WTC11 (cell line): Measurements from ENCODE around the gene GGA3. TPM values are rescaled to one million over a fixed set of nuclear protein-coding genes. Genes with fewer than 3 reads are reported as not detected.
A peak's percentile ranks its signal among the peaks of the same experiment; 100 is the strongest.

Experiments used
- ATAC-seq: fragments of 200-7000 bp; cut with Tn5 transposase; 2 replicates; pipeline ENCODE4 v1.10.0; 2021; ENCODE audit warnings: mild to moderate bottlenecking, moderate library complexity
- CTCF ChIA-PET: fragments of 300-600 bp; sonication (Branson Sonifier 250); formaldehyde crosslinking; loops from one replicate; lab custom pipeline; 2021; ENCODE audit warnings: antibody characterized with exemption; lab: Charles Lee
- POLR2A ChIA-PET: fragments of 350-600 bp; sonication (Branson Sonifier 250); formaldehyde crosslinking; loops from one replicate; lab custom pipeline; 2021; ENCODE audit warnings: antibody characterized with exemption; lab: Charles Lee
- DNase-seq: peaks from one replicate; pipeline ENCODE4 v3.0.0; 2021; ENCODE audit warnings: low spot score
- H3K27ac Mint-ChIP-seq: 2 replicates; pipeline ENCODE4 v1.8.0; 2021; ENCODE audit warnings: mixed read lengths
- H3K27me3 Mint-ChIP-seq: 2 replicates; pipeline ENCODE4 v1.8.0; 2021; ENCODE audit warnings: low read depth, mild to moderate bottlenecking, moderate library complexity, mixed read lengths
- H3K36me3 Mint-ChIP-seq: 2 replicates; pipeline ENCODE4 v1.8.0; 2021; ENCODE audit warnings: mixed read lengths
- H3K4me1 Mint-ChIP-seq: 2 replicates; pipeline ENCODE4 v1.8.0; 2022; ENCODE audit warnings: mixed read lengths
- H3K4me3 Mint-ChIP-seq: 2 replicates; pipeline ENCODE4 v1.8.0; 2021; ENCODE audit warnings: mild to moderate bottlenecking, moderate library complexity, mixed read lengths
- H3K9me3 Mint-ChIP-seq: 2 replicates; pipeline ENCODE4 v1.8.0; 2021; ENCODE audit warnings: mixed read lengths
- ARID4B ChIP-seq: sonication (generic); formaldehyde crosslinking; IDR thresholded peaks from 2 replicates; pipeline ENCODE4 v1.8.0; 2023; ENCODE audit warnings: missing genetic modification reagents, mild to moderate bottlenecking, borderline replicate concordance
- ATF1 ChIP-seq: sonication (generic); formaldehyde crosslinking; IDR thresholded peaks from 2 replicates; pipeline ENCODE4 v1.8.1; 2023; ENCODE audit warnings: mild to moderate bottlenecking, moderate library complexity, missing genetic modification reagents
- ATF2 ChIP-seq: sonication (generic); formaldehyde crosslinking; IDR thresholded peaks from 2 replicates; pipeline ENCODE4 v1.8.1; 2022; ENCODE audit warnings: low read depth, missing genetic modification reagents, borderline replicate concordance
- ATF3 ChIP-seq: sonication (generic); formaldehyde crosslinking; conservative IDR thresholded peaks from 2 replicates; pipeline ENCODE4 v1.8.1; 2022; ENCODE audit warnings: mild to moderate bottlenecking, missing genetic modification reagents
- E2F5 ChIP-seq: sonication (generic); formaldehyde crosslinking; IDR thresholded peaks from 2 replicates; pipeline ENCODE4 v1.8.1; 2022; ENCODE audit warnings: mild to moderate bottlenecking, moderate library complexity, missing genetic modification reagents
- ESRRA ChIP-seq: sonication (generic); formaldehyde crosslinking; IDR thresholded peaks from 2 replicates; pipeline ENCODE4 v1.8.1; 2022; ENCODE audit warnings: mild to moderate bottlenecking, missing genetic modification reagents, borderline replicate concordance
- ETV6 ChIP-seq: sonication (generic); formaldehyde crosslinking; IDR thresholded peaks from 2 replicates; pipeline ENCODE4 v1.8.1; 2022; ENCODE audit warnings: mild to moderate bottlenecking, missing genetic modification reagents
- IRF1 ChIP-seq: sonication (generic); formaldehyde crosslinking; IDR thresholded peaks from 2 replicates; pipeline ENCODE4 v1.8.0; 2023; ENCODE audit warnings: missing genetic modification reagents
- IRF2 ChIP-seq: sonication (generic); formaldehyde crosslinking; IDR thresholded peaks from 2 replicates; pipeline ENCODE4 v1.8.0; 2022; ENCODE audit warnings: low read depth, missing genetic modification reagents, borderline replicate concordance
- MLX ChIP-seq: sonication (generic); formaldehyde crosslinking; IDR thresholded peaks from 2 replicates; pipeline ENCODE4 v1.8.1; 2023; ENCODE audit warnings: mild to moderate bottlenecking, missing genetic modification reagents, moderate library complexity
- PREB ChIP-seq: sonication (generic); formaldehyde crosslinking; IDR thresholded peaks from 2 replicates; pipeline ENCODE4 v1.8.1; 2022; ENCODE audit warnings: mild to moderate bottlenecking, missing genetic modification reagents, moderate library complexity, borderline replicate concordance
- SP1 ChIP-seq: sonication (generic); formaldehyde crosslinking; conservative IDR thresholded peaks from 2 replicates; pipeline ENCODE4 v1.8.1; 2022; ENCODE audit warnings: missing genetic modification reagents
- TP53 ChIP-seq: sonication (generic); formaldehyde crosslinking; IDR thresholded peaks from 2 replicates; pipeline ENCODE4 v1.8.1; 2023; ENCODE audit warnings: mild to moderate bottlenecking, missing genetic modification reagents
- ZBTB21 ChIP-seq: sonication (generic); formaldehyde crosslinking; IDR thresholded peaks from 2 replicates; pipeline ENCODE4 v1.8.1; 2023; ENCODE audit warnings: mild to moderate bottlenecking, missing genetic modification reagents, borderline replicate concordance
- ZNF138 ChIP-seq: sonication (generic); formaldehyde crosslinking; conservative IDR thresholded peaks from 2 replicates; pipeline ENCODE4 v1.8.1; 2022; ENCODE audit warnings: mild to moderate bottlenecking, moderate library complexity, missing genetic modification reagents
- ZNF219 ChIP-seq: sonication (generic); formaldehyde crosslinking; IDR thresholded peaks from 2 replicates; pipeline ENCODE4 v1.8.0; 2023; ENCODE audit warnings: missing genetic modification reagents, mild to moderate bottlenecking, borderline replicate concordance
- ZNF317 ChIP-seq: sonication (generic); formaldehyde crosslinking; IDR thresholded peaks from 2 replicates; pipeline ENCODE4 v1.8.1; 2023; ENCODE audit warnings: low read depth, mild to moderate bottlenecking, moderate library complexity, missing genetic modification reagents, borderline replicate concordance
- ZNF512 ChIP-seq: sonication (generic); formaldehyde crosslinking; IDR thresholded peaks from 2 replicates; pipeline ENCODE4 v1.8.1; 2022; ENCODE audit warnings: missing genetic modification reagents, borderline replicate concordance
- ZNF671 ChIP-seq: fragments of 250-450 bp; sonication (Bioruptor Pico); IDR thresholded peaks from 2 replicates; pipeline ENCODE4 v1.8.0; 2021; ENCODE audit warnings: mild to moderate bottlenecking
- total RNA-seq: library from RNA; stranded (reverse); gene quantifications from 3 replicates; pipeline ENCODE4 v1.2.3, GENCODE V29; 2021
- TF ChIP-seq, protein P1 (sequence below): fragments of 250-450 bp; sonication (Bioruptor Pico); IDR thresholded peaks from 2 replicates; pipeline ENCODE4 v1.9.0; 2021; ENCODE audit warnings: mild to moderate bottlenecking
- TF ChIP-seq, protein P2 (sequence below): sonication (generic); formaldehyde crosslinking; IDR thresholded peaks from 2 replicates; pipeline ENCODE4 v1.8.0; 2022; ENCODE audit warnings: mild to moderate bottlenecking, missing genetic modification reagents

GGA3 gene
- total RNA-seq, 1 experiment from 2014 or later, result 66.9 TPM

- Mint-ChIP-seq H3K27ac (peak within 1 kb of the TSS; percentile 88), H3K4me3 (peak within 1 kb of the TSS; percentile 83), H3K9me3 (no peaks in the 10 kb centered on the region), H3K27me3 (no peaks in the 10 kb centered on the region), H3K36me3 (peaks cover 25% of the 10 kb centered on the region), H3K4me1 (peaks cover 19% of the 10 kb centered on the region)
- POLR2A ChIA-PET, result interaction anchor here (0.6 to 3.1 kb wide), 5 partner anchors 9 to 135 kb away, joined by 3 to 24 read pairs (median 4); partner anchors contain the start of genes GGA3, MRPS7 and SLC25A19
- no peak for DNase-seq
- CTCF ChIA-PET, result interaction anchor here (0.5 to 8.7 kb wide), 105 partner anchors 8 to 1239 kb away, joined by 3 to 155 read pairs (median 4); partner anchors contain the start of genes ARMC7, ATP5PD, CDR2L and GALK1
- 0 out of 2 replicates have a peak, but pooled peaks have one; percentile 1 for ATAC-seq
- no peak for TF ChIP-seq ZBTB21 (CRISPR knock-in tag)
- TF ChIP-seq ZNF138 (CRISPR knock-in tag), result no peak
- no peak for TF ChIP-seq SP1 (CRISPR knock-in tag)
- 0 out of 2 replicates have a peak, but pooled peaks have one; percentile 10 for TF ChIP-seq IRF2 (CRISPR knock-in tag)
- TF ChIP-seq ETV6 (CRISPR knock-in tag), result 0 out of 2 replicates have a peak, but pooled peaks have one; percentile 9
- TF ChIP-seq ARID4B (CRISPR knock-in tag), result 0 out of 2 replicates have a peak, but pooled peaks have one; percentile 1
- TF ChIP-seq ATF3, result no peak
- no peak for TF ChIP-seq ATF2 (CRISPR knock-in tag)
- TF ChIP-seq MLX (CRISPR knock-in tag), result no peak
- no peak for TF ChIP-seq ZNF512 (CRISPR knock-in tag)
- TF ChIP-seq, protein P1, sequence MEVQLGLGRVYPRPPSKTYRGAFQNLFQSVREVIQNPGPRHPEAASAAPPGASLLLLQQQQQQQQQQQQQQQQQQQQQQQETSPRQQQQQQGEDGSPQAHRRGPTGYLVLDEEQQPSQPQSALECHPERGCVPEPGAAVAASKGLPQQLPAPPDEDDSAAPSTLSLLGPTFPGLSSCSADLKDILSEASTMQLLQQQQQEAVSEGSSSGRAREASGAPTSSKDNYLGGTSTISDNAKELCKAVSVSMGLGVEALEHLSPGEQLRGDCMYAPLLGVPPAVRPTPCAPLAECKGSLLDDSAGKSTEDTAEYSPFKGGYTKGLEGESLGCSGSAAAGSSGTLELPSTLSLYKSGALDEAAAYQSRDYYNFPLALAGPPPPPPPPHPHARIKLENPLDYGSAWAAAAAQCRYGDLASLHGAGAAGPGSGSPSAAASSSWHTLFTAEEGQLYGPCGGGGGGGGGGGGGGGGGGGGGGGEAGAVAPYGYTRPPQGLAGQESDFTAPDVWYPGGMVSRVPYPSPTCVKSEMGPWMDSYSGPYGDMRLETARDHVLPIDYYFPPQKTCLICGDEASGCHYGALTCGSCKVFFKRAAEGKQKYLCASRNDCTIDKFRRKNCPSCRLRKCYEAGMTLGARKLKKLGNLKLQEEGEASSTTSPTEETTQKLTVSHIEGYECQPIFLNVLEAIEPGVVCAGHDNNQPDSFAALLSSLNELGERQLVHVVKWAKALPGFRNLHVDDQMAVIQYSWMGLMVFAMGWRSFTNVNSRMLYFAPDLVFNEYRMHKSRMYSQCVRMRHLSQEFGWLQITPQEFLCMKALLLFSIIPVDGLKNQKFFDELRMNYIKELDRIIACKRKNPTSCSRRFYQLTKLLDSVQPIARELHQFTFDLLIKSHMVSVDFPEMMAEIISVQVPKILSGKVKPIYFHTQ (CRISPR knock-in tag), result no peak
- TF ChIP-seq ZNF671 (CRISPR knock-in tag), result no peak
- TF ChIP-seq TP53, result no peak; the same call in 1 of the 2 replicates
- TF ChIP-seq ZNF317 (CRISPR knock-in tag), result no peak
- no peak for TF ChIP-seq ESRRA (CRISPR knock-in tag)
- TF ChIP-seq ZNF219 (CRISPR knock-in tag), result no peak; the same call in 1 of the 2 replicates
- TF ChIP-seq IRF1 (CRISPR knock-in tag), result no peak
- no peak for TF ChIP-seq ATF1
- TF ChIP-seq, protein P2, sequence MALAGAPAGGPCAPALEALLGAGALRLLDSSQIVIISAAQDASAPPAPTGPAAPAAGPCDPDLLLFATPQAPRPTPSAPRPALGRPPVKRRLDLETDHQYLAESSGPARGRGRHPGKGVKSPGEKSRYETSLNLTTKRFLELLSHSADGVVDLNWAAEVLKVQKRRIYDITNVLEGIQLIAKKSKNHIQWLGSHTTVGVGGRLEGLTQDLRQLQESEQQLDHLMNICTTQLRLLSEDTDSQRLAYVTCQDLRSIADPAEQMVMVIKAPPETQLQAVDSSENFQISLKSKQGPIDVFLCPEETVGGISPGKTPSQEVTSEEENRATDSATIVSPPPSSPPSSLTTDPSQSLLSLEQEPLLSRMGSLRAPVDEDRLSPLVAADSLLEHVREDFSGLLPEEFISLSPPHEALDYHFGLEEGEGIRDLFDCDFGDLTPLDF (CRISPR knock-in tag), result no peak
- TF ChIP-seq PREB, result no peak
- TF ChIP-seq E2F5 (CRISPR knock-in tag), result no peak
These were observed 9.5 kb upstream of the GGA3 start, which contains the start of gene MIF4GD for GRCh38 chr17:75270966-75271232. Gene MIF4GD, minus strand, starts transcription at chr17:75271231. Its CDS starts 1,036 bp downstream, at chr17:75270195.
